Measurements from ENCODE around the gene ATP5F1B.
A peak's percentile ranks its signal among the peaks of the same experiment; 100 is the strongest.

ATP5F1B gene

DNA sequence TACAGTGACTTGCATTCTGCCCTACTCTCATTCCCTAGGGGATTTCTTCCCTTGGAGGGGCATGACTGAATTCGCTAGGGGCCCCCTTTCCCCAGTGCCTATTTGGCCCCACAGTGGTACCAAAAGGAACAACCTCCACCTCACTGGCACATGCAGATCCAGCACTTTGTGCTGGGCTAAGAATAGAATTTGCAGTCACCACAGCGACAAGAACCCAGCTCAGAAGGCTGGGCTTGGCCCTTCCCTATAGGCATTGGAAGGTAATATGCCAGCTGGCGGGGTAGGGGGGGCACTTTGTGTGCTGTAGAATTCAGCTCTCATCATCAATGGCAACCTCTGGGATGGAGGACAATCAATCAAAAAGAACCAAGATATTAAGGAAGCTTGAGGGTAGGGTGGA lies 29.5 kb downstream of the ATP5F1B start:
- no peak for DNase-seq

DNA sequence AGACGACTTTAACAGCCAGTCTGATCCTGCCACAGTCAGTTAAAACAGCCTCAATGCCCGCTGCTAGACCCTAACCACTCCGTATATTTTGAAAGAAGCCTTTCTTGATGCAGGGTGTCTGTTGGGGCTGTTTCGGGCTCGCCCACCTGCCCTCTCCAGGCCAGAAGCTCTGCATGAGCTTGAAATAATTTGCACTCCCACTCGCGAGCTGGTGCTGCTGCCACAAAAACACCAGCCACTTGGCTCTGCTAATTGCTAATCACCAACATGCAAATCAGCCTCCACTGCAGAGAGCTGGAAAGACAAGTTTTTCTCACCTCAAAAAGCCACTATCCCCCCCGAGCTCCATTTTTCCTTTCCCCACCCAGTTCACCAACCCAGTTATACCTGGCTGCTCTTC lies 31.2 kb downstream of the ATP5F1B start:
- DNase-seq: no peak

DNA sequence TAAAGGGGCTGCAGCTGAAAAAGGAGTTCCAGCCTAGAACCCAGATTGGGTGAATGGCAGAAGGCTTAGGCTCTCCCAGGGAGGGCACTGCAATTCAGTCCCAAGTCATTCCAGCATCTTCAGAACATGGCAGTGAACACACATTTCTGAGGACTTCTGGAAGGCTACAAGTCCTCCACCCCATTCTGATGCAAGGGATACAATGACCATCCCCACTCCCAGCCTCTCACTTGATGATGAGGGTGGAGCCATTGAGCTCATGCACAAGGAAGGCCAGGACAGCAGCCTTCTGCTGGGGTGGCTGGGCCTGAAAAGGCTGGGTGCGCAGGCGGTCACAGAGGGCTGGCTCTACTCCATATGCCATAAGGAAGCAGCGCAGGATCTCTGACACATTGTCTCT lies 41.4 kb downstream of the ATP5F1B start:
- DNase-seq: no peak

DNA sequence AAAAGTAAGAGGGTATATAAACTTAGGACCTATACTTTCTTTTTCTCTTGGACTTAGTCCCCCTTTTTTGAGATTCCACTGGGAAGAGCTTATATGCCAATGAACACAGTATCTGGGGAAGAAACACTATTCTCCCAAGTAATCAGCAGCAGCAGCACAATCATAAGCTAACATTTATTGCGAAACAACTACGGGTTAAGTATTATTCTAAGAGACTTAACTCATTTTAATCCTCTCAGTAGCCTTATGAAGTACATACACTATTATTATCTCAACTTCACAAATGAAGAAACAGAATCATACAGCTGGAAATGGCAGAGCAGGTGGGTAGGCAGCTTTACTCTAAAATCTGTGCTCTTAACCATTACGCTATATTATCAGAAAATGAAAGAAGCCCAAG lies 43.5 kb downstream of the ATP5F1B start:
- no peak for DNase-seq

DNA sequence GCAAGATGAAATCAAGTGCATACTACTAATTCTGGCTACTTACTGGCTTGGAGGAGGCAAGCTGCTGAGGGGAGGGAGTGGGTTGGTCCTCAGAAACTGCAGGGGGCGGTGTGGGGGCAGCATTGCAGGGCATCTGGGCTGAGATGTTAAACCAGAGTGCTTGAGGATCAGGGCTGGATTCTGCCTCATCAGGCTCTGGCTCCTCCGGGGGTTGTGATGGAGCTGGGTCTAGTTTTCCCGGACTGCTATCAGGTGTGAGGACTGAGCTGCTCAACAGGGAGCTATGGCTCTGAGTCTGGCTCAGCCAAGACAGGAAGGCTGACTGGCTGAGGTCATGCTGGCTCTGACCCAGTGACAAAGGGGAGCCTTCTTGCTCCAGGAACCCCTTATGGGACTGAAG lies 44.3 kb downstream of the ATP5F1B start:
- DNase-seq: peak; percentile 11

DNA sequence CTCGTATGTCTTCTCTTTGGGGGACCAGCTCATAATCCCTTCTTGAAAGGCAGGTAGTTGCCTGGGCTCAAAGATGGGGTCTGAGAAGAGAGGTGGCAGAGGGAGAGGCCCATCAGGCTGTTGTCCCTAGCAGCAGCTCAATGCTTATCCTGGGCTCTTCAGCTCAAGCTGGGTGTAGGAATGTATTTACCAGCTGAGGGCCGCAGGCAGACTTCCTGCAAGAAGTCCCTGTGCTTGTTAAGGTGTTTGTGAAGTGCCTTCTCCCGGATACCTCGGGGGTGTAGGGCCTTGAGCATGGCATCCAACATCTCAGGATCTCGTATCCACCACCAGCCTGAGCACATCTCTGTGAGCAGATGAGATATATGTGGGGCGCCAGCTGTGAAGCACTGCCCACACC lies 45.0 kb downstream of the ATP5F1B start:
- no peak for DNase-seq

DNA sequence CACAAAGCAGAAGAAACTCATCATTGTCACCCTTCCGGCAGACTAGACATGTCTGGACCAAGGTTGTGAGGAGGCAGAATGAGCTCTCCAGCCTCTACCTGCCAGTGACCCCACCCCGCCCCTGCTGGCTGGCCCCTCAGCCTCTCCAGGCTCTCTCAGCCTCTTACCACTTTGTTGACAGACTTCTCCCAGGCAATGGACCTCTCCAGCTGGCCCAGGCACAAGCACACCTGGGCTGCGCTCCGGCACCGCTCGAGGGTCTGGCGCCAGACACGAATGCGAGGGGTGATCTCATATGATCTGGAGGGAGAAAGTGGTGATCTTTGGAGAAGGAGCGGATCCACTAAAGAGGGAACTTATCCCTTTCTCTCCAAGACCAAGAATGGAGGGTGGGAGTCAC lies 46.0 kb downstream of the ATP5F1B start:
- DNase-seq: no peak

DNA sequence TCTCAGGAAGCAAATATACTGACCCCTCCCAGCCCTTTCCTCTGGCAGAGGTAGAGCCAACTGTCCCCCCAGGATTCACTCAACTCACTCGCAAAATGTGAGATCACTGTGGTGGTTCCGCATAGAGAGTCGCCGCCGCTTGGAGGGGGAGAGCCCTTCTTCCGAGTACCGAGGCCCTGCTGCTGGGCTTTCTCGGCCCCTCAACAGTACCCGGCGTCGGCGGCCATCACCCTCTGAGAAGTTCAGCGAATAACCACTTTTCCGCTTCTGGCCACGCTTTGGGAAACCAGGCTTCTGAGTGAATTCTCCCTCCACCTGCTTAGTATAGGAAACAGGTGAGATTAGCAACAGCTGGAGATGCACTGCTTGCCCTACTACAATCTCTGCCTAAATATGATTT lies 46.7 kb downstream of the ATP5F1B start:
- no peak for DNase-seq

DNA sequence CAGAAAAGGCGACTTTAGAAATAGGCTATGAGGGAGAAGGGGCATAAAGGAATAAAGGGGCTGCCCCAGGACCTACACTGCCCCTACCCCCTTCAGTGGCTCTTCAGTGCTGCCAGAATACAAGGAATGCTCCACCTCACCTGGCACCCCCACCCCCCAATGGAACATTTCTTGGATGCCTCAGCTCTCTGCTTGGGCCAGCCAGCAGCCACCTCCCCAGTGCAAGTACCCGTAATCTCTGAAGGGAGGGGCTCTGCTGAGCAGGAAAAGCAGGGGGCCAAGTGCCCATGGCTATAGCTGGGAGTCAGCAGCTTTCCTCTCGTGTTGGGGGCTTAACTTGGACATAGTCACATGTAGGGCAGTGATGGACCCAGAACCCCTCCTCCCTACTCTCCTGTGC lies 49.0 kb downstream of the ATP5F1B start:
- no peak for DNase-seq

DNA sequence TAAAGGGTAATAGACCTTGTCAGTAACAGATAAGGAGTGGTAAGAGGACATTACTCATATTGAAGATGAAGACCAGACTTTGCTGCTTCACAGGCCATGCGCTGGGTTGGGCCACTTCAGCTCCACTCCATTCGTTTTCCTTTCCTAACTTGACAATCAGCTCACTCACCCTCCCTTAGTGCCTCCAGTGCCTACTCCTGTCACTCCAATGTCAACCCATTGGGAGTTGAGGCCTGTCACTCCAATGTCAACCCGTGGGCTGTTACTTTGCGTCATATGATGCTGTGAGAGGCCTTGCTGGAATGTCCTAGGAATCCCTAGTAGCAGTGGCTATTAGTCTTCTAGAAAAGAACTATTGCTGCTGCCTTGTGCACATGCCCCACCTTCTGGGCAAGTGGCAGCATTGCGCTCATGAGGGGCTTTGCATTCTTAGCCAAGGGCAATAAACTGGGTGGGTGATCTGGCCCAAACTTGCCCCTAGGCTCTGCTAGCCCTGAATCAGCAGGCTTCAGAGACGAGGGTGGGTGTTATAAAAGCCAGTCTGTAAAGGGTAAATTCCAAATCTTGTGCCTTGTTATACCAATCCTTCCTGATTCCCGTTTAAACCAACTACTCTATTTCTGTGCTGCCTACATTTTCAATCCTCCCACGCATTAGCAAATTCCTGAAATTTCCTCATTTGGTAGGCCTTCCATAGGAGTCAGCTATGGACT lies 51.7 kb downstream of the ATP5F1B start:
- DNase-seq: peak; percentile 43

DNA sequence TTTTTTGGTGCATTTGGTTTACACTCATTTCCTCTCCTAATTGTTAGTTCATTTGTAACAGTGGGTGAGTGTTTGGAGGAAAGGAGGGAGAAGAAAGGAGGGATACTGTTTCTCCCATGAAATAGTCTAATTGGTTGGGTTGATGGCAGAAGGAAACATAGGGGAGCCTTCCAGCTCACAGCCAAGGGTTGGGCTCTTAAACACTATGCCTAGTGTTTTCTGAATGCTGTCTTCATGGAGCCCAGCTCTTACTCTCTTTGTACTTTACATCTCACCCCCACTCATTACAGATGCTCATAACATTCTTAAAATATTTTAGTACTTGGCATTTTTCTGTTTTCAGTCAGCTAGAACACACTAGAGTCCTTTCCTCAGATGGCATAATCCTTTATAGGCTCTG lies 53.8 kb downstream of the ATP5F1B start:
- DNase-seq: no peak

DNA sequence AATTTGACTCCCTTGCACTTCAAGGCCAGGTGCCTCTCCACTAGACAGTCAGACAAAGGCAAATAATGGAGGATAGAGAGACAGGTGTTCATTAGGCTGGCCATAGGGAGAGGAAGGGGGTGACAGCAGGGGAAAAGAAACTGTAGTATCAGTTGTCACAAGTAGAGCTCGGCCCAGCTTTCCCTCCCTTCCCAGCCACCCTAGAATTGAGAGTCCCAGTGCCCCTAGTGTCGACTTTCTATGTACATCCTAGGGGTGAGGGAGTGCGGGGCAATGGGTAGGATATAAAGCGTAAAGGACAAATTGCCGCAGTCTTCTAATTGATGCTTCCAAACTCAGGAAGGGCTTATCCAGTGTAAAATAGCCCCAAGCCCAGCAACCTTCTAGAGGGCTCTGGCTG lies 54.7 kb downstream of the ATP5F1B start:
- no peak for DNase-seq

DNA sequence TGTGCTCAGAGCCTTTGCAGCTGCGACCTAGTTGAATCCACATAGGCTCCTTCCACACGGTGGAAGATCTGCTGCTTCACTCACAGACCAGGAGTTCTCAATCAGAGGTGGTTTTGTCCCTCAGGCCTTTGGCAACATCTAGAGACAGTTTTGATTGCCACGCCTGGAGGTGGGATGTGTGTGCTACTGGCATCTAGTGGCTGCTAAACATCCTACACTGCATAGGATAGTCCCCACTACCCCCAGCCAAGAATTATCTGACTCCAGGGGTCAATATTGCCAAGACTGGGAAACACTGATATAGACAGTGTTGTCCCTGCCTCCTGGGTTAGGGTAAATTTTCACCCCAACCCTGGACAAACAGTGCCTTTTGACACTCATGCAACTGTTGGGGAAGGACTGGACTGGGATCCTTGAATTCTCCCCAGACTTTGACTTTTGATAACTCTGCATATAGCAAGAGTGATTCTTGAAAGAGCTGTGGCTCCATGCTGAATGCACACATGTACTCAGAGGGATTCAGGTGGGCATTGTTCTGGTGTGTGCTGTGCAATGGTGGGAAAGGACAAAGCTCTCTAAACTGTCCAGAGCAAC lies 55.5 kb downstream of the ATP5F1B start:
- DNase-seq: no peak

DNA sequence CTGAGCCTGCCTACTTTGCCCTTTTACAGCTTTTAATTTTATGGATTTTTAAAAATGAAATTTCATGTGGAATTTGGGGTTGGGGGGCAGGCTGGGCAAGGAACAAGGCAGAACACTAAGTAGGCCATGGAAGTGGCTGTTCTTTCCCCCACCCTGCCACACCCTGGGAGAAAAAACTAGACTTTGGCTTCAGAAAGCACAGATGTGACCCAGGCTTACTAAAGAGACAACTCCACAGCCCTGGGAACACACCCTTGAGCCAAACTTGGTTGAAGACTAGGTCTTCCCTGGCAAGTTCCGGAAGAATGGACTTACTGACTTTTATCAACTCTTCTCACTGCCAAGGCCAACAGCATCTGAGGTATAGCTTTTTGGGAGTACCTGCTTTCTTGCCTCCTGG lies 56.0 kb downstream of the ATP5F1B start:
- DNase-seq: no peak

All from T-helper 9 cell (primary cell).